ENCODE measurements around the gene MTHFSD. TPM values are rescaled to one million over a fixed set of nuclear protein-coding genes. Genes with fewer than 3 reads are reported as not detected.

Gene MTHFSD
- polyA plus RNA-seq, 1 donor: 11.9 TPM

GRCh38 chr16:86550281-86550680 lies 4.8 kb downstream of the MTHFSD start:
- no peak for DNase-seq (ENCODE audit: low read depth)

- DNase-seq (ENCODE audit: low read depth): no peak
Observed at GRCh38 chr16:86549893-86550190, 5.2 kb downstream of the MTHFSD start.

DNA sequence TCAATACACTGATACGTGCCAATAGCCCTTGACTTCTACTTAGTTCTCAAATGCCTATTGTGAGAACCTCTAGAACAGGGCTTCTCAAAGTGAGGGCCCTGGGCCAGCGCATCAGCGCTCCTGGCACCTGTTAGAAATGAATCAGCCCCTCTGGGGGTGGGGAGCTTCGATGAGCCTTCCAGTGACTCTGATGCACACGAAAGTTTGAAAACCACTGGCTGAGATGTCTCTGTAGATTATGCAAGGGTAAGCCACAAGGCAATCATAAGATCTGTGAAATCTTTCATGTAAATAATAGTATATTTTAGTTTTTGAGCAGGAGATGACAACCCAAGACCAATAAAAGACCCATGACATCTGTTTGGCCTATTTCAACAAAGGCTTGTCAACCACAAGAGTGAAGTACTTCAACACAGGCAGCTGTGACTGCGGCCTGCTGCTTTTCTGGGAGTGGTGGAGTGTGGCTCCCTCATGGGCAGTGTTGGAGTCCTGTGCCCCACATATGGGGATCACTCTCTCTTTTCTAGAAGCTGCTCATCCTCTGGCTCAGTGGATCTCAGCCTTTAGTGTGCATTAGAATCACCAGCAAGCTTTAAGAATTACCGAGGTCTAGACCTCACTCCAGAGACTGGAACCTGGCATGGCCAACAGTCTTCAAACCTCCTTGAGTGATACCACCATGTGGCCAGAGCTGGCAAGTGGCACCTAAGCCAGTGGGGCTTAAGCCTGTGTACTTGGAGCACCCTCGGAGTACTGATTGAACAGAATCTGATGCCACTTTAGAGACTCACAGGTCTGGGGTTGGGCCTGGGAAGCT lies 5.8 kb downstream of the MTHFSD start:
- no peak for DNase-seq (ENCODE audit: low read depth)

DNA sequence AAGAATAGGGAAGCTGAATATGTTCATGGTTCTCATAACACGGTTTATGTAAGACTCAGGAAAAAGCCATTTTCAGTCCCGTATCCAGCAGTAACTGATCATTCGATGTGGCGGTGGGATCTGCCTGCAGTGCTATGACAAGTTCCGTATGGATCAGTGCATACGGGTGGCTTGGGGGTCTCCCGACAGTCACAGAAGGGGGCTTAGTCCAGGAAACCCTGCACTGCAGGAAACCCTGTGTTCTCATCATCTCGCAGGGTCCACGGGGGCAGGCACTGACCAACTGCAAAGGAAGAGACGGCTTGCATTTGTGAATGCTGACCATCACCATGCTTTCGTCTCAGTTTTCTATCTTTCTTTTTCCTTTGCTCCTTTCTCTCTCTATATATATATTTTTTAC lies 7.7 kb downstream of the MTHFSD start:
- no peak for DNase-seq (ENCODE audit: low read depth)

DNA sequence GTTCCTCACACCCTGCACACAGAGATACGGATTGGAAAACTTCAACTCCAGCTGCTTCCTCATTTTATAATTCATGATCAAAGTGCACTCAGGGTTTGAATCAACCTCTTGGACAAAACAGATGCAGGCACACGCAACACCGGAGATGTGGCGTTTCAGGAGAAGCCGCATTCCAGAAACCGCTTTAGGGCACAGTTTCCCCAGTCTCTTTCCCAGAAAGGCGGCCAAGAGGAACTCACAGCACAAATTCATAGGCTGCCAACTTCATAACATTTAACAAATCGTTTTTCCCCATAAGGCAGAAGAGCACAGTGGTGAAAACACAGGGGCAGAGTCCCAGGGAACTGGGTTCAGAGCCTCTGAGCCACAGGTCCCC lies 8.4 kb downstream of the MTHFSD start:
- DNase-seq (ENCODE audit: low read depth): no peak

DNA sequence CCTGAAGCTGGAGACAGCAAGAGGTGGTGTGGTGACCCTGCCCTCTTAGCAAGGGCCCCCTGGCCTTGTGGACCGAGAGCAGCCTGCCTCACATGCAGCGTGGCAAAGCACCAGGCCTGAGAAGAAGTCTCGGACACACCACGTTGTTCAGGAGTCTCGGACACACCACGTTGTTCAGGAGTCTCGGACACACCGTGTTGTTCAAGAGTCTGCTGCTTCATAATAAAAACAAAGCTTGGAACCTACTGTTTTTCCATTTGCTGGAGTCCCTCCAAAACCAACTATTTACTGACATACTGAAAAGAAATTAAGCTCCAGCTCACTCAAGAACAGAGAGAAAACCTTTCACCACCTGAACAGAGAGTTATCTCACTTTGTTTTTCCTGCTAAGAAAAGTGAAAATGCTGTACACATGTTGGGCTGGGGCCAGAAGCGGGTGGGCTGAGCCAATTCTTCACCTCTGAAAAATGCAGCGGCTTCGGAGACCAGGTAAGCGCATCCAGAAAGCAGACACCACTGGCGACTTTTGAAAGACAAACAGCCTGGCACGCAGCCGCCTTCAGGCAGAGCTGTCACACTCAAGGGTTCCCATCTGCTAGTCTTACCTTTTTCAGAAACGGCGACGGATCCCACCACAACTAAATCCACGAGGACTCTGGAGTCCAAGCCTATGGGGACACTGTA lies 8.9 kb downstream of the MTHFSD start:
- DNase-seq (ENCODE audit: low read depth): no peak

DNA sequence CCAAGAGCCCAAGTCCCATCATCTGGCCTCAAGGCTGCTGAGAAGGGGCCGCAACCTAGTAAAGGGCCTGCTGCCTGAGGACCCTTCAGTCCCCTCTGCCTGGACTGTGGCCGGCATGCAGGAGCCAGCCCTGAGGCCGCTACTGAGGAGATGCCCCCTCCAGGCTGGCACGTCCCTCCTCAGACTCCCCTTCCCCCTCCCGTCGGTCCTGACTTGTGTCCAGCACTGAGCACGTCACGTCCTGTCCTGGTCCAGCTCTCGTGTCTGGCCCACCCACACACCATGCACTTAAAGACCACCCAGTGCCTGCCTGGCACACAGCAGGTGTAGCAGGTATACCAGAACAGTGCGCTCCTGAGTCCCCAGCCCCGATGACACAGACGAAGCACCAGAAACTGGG lies 9.6 kb downstream of the MTHFSD start:
- no peak for DNase-seq (ENCODE audit: low read depth)

GRCh38 chr16:86542756-86543750 lies 12.0 kb downstream of the MTHFSD start:
- no peak for DNase-seq (ENCODE audit: low read depth)

- no peak for DNase-seq (ENCODE audit: low read depth)
Observed at GRCh38 chr16:86541560-86541959, 13.5 kb downstream of the MTHFSD start.

- DNase-seq (ENCODE audit: low read depth): no peak
Observed at GRCh38 chr16:86540894-86541293, 14.1 kb downstream of the MTHFSD start.

DNA sequence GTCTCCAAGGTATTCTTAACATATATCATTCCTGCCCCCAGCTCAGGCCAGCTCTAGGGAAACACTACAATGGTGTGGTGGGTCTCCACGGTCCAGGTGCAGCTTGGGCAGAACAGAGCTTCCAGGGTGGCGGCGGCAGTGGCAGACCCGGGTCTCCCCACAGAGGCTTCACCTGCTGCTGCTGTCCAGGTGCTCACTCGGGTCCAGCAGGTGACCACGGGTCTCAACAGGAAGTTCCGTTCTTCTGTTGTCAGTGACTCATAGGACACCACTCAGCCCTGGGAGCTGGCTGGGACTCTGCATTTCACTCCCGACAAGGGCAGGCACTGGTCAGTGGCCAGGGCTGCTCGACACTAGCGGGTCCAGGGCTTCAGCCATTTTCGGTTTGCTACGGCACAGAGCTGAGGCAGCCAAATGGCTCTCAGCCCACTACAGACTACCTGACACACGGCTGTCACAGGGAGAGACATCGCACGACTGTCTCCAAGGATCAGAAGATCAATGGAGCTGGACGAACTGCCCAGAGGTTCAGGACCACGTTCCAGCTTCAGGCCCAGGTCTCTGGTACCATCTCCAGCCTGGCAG lies 16.7 kb downstream of the MTHFSD start:
- DNase-seq (ENCODE audit: low read depth): no peak

- DNase-seq (ENCODE audit: low read depth): no peak
Observed at GRCh38 chr16:86537486-86537885, 17.5 kb downstream of the MTHFSD start.

GRCh38 chr16:86536621-86537020 lies 18.4 kb downstream of the MTHFSD start:
- no peak for DNase-seq (ENCODE audit: low read depth)

GRCh38 chr16:86534779-86535615 lies 20.0 kb downstream of the MTHFSD start:
- no peak for DNase-seq (ENCODE audit: low read depth)

DNA sequence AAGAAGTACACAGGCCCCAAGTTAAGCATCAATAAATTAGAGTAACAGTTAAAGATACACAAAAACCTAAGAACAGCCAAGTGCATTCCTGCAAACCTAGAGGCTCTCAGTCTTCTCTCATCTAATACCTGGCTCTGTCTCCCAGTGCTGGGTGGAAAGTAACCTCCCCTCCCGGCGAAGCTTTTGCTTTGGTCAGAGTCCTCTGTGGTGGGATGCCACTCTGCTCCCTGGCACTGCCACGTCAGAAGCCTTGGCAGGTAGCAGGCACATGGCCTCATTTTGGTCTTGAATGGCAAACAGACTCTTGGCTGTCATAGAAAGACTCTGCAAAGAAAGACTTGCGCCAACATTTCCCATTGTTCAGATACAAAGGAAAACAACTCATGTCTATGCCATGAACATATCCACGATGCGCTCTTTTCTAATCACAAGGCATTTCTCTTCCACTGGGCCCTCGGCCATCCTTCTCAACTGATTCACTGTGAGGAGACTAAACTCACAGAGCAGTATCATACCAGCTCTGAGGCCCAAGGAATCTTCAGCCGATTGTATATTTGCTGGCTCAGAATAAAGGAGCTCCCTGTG lies 21.2 kb downstream of the MTHFSD start:
- no peak for DNase-seq (ENCODE audit: low read depth)

- DNase-seq (ENCODE audit: low read depth): no peak
Observed at GRCh38 chr16:86533076-86533475, 22.0 kb downstream of the MTHFSD start.

DNA sequence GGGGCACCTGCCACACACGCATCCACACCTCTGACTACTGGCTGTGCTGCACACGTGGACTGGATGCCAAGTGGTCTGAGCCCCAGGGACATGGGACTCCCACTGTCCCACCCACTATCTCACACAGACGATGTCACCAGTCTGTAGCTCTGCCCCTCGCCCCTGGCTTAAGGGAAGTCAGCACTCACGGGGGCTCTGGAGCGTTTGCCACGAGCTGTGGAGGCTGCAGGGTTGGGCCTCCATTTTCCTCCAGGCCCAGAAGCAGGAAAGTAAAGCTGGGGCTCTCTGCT lies 22.6 kb downstream of the MTHFSD start:
- DNase-seq (ENCODE audit: low read depth): no peak

- DNase-seq (ENCODE audit: low read depth): no peak
Observed at GRCh38 chr16:86531641-86532525, 23.2 kb downstream of the MTHFSD start.

DNA sequence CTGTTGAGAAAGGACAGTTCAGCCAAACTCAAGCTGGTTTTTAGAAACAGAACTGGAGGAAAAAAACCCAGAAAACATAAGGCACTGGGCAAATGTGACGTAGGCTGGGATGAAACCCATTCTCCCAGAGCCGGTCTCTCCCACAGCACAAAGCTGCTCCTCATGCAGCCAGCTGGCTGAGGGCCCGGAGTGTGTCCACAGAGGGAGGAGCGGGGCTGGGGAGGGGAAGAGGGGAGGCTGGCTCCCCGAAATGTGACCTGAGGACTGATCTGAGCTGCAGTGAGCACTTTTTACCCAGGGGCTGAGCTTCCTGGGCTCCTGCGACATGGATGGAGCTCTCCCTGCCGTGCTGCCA lies 23.9 kb downstream of the MTHFSD start:
- DNase-seq (ENCODE audit: low read depth): peak; percentile 40

All from forelimb muscle (tissue), 1 donor.